Measurements from ENCODE around the gene TSHZ2.

The TSHZ2 gene

DNA sequence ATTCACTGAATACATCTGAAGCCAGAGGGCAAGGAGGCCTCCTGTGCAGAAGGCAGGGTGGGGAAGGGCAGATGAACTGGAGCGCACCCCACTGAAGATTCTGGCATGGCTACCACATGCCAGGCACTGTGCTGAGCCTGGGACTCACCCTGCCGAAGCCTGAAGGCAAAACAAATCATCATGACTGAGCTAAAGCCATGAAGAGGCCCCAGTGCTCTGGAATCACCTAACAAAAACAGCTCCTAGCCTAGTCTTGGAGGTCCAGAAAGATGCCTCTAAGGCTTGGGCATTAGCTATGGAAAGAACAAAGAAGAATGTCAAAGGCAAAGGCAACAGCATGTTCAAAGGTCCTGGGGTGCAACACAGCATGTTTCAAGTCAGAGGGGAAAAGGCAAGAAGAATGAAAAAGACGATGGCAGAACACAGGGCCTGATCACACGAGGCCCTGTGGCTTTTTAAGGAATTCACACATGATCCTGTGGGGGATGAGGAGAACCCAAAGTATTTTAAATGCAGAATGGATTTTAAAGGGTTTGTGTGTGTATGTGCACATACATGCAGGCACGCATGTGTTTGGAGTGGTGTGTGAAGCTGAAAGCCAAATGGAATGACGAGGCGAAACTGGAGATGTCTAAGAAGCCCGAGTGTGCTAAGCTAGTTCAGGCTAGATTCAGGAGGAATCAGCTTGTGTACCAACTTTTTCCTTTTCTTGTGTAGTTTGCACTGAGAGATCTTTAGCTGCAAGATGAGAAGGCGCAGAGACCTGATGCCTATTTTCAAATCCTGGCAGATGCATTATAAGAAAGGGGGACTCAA lies 360.1 kb downstream of the TSHZ2 start:
- TF ChIP-seq, protein P1, sequence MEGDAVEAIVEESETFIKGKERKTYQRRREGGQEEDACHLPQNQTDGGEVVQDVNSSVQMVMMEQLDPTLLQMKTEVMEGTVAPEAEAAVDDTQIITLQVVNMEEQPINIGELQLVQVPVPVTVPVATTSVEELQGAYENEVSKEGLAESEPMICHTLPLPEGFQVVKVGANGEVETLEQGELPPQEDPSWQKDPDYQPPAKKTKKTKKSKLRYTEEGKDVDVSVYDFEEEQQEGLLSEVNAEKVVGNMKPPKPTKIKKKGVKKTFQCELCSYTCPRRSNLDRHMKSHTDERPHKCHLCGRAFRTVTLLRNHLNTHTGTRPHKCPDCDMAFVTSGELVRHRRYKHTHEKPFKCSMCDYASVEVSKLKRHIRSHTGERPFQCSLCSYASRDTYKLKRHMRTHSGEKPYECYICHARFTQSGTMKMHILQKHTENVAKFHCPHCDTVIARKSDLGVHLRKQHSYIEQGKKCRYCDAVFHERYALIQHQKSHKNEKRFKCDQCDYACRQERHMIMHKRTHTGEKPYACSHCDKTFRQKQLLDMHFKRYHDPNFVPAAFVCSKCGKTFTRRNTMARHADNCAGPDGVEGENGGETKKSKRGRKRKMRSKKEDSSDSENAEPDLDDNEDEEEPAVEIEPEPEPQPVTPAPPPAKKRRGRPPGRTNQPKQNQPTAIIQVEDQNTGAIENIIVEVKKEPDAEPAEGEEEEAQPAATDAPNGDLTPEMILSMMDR (IDR thresholded peaks at IDR 0.05; ENCODE audit: low read depth, low read length, missing control alignments), result no peak
- DNase-seq (ENCODE audit: extremely low read depth, low read depth), result no peak
- no peak overlapping the region for H3K4me3 ChIP-seq (replicated peaks; ENCODE audit: low read depth, low read length)

DNA sequence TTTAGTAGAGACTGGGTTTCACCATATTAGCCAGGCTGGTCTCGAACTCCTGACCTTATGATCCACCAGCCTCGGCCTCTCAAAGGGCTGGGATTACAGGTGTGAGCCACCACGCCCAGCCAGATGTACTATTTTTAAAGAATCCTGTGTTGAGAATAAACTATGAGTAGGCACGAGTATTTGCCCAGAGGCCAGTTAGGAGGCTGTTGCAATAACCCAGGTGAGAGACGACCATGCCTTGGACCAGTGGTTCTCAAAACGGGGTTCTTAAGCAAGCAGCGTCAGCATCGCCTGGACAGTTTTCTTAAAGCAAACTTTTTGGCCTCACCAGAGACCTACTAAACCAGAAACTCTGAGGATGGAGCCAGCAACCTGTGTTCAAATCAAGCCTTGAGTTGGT lies 362.7 kb downstream of the TSHZ2 start:
- no peak for DNase-seq (ENCODE audit: extremely low read depth, low read depth)
- H3K4me3 ChIP-seq (replicated peaks; ENCODE audit: low read depth, low read length), result no peak overlapping the region
- TF ChIP-seq, protein P1 (IDR thresholded peaks at IDR 0.05; ENCODE audit: low read depth, low read length, missing control alignments), result no peak

DNA sequence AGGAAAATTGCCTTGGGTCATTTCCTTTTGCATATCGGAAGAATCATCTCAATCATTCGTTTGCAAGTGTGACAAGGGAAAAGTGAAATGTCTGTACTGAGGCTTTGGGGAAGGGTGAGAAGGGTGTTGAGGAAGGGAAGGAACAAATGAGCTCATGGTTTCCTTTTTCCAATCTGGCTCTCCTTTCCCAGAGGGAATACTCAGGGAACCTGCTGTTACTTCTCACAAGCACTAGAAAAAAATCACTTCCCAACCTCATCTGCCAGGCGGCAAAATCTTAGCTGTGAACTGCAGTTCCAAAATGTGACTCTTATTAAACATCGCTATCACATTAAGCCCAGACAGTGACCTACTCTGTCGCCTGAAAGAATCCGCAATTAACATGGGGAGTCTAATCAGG lies 363.4 kb downstream of the TSHZ2 start:
- H3K4me3 ChIP-seq (replicated peaks; ENCODE audit: low read depth, low read length), result no peak overlapping the region
- no peak for DNase-seq (ENCODE audit: extremely low read depth, low read depth)
- TF ChIP-seq, protein P1 (IDR thresholded peaks at IDR 0.05; ENCODE audit: low read depth, low read length, missing control alignments), result no peak

DNA sequence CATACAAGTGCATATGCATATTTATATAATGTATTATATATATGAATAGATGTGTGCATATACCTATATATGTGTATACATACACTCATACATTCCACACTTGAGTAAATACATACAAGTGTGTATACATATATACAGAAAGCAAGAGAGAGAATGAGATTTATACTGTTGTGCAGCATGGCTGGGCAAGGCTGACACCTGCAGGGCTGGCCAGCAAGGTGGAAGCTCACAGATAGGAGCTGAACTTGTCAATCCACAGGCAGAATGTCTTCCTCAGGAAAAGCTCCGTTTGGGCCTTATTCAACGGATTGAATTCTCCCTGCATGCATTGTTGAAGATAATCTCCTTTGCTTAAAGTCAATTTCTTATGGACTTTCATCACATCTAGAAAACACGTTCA lies 364.7 kb downstream of the TSHZ2 start:
- no peak overlapping the region for H3K4me3 ChIP-seq (replicated peaks; ENCODE audit: low read depth, low read length)
- DNase-seq (ENCODE audit: extremely low read depth, low read depth), result no peak
- TF ChIP-seq, protein P1 (IDR thresholded peaks at IDR 0.05; ENCODE audit: low read depth, low read length, missing control alignments), result no peak

DNA sequence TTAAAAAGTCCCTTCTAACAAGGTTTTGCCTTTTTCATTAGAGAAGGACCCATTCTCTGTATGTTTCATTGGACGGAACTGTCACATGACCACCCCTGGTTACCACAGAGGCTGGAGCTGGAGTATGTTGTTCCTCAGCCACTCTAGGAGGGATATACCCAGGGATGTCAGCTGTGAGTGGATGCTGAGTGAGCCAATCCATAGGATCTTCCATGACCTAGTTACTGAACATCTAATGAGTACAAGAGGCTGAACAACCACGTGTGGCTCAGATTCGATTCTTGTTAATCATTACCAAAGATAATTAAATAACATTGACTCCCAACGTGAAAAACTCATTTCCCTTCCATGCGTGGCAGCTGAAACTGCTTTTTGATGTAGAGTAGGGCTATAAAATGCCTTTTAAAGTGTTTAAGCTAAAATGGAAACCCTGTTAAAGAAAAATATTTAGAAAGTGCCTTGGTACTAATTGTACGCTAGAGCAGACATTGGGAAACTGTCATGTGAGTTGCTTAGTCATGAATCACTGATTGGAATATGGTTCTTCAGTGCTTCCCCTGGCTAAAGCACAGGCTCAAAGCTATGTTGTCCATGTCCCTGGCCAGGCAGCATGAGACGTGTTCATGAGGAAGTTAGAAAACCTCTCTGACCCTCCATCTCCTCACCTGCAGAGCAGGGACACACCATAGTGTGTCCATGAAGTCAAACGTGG lies 365.4 kb downstream of the TSHZ2 start:
- DNase-seq (ENCODE audit: extremely low read depth, low read depth), result no peak
- H3K4me3 ChIP-seq (replicated peaks; ENCODE audit: low read depth, low read length), result no peak overlapping the region
- TF ChIP-seq, protein P1 (IDR thresholded peaks at IDR 0.05; ENCODE audit: low read depth, low read length, missing control alignments), result no peak

DNA sequence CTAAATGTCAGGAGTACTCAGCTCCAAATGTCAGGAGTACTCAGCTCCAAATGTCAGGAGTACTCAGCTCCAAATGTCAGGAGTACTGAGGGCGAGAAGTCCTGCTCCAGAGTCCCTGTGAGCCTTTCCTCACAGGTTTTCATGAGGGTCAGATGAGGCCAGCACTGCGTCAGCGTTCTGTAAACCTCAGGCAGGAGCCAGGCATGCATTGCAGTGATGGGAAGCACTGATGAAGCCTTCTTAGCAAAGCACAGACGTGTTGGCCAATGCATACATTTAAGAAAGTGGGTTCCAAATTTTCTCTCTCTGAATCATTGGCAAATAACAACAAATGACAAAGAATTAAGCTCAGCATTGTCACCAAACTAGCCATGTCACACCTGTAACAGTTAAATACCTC lies 366.6 kb downstream of the TSHZ2 start:
- TF ChIP-seq, protein P1 (IDR thresholded peaks at IDR 0.05; ENCODE audit: low read depth, low read length, missing control alignments), result no peak
- no peak overlapping the region for H3K4me3 ChIP-seq (replicated peaks; ENCODE audit: low read depth, low read length)
- DNase-seq (ENCODE audit: extremely low read depth, low read depth), result no peak
